ENCODE data around the gene B4GALNT2.
"Not testable (repeated sequence)": the region's sequence is repeated elsewhere in the genome, so short reads cannot be mapped to it uniquely, and the experiment has no call there.

DNA sequence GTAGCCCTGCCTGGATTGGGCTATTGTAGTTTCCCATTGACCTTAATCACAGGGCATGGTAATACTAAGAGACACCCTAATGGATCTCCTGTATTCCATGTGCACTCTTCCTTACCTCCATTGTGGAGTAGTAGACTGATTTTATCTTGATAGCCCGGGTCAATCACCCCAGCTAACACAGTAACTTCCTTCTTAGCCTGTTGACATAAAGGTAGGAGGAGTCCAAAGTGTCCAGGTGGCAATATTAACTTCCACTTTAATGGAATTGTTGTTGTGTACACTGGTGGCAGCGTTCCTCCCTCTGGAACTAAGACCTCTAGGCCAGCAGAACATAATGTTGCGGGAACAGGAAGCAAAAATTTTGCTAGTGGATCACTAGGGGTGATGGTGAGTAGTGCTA lies 13.1 kb downstream of the B4GALNT2 start:
- TF ChIP-seq, protein P1, sequence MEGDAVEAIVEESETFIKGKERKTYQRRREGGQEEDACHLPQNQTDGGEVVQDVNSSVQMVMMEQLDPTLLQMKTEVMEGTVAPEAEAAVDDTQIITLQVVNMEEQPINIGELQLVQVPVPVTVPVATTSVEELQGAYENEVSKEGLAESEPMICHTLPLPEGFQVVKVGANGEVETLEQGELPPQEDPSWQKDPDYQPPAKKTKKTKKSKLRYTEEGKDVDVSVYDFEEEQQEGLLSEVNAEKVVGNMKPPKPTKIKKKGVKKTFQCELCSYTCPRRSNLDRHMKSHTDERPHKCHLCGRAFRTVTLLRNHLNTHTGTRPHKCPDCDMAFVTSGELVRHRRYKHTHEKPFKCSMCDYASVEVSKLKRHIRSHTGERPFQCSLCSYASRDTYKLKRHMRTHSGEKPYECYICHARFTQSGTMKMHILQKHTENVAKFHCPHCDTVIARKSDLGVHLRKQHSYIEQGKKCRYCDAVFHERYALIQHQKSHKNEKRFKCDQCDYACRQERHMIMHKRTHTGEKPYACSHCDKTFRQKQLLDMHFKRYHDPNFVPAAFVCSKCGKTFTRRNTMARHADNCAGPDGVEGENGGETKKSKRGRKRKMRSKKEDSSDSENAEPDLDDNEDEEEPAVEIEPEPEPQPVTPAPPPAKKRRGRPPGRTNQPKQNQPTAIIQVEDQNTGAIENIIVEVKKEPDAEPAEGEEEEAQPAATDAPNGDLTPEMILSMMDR (conservative IDR thresholded peaks at IDR 0.05; ENCODE audit: low read depth, low read length) = not testable (repeated sequence)
- TF ChIP-seq EZH2 (IDR thresholded peaks at IDR 0.05; ENCODE audit: borderline replicate concordance, low read depth, low read length, poor library complexity, severe bottlenecking) = not testable (repeated sequence)
